Right lung (tissue), 5 donors: ENCODE measurements around the gene PHLPP1. TPM values are rescaled to one million over a fixed set of nuclear protein-coding genes. Genes with fewer than 3 reads are reported as not detected.

Source experiments
- DNase-seq, 2 donors: peaks; one replicate each; pipeline ENCODE4 v3.0.0-alpha.2; 2013
- polyA plus RNA-seq, 5 donors: library from polyadenylated mRNA; unstranded; fragments of 120-200 nt; gene quantifications; one replicate each; pipeline versions ENCODE4 v1.2.1 to v1.2.3, GENCODE V29; 2013; ENCODE audit warnings: inconsistent platforms in 1 of 5, low replicate concordance in 1 of 5; ENCODE audit not compliant: insufficient read length in 5 of 5, insufficient read depth in 1 of 5

PHLPP1 gene
- polyA plus RNA-seq, 5 donors = 6.5 to 10.0 (median 9.1) TPM

- DNase-seq = no peak
Observed at GRCh38 chr18:62979900-62980299, 264.6 kb downstream of the PHLPP1 start.

- DNase-seq = no peak
Observed at GRCh38 chr18:62981566-62981965, 266.2 kb downstream of the PHLPP1 start.

GRCh38 chr18:62982600-62983251 lies 267.4 kb downstream of the PHLPP1 start:
- peak; percentile 39 to 61 for DNase-seq

GRCh38 chr18:62984656-62985315 lies 269.4 kb downstream of the PHLPP1 start:
- no peak for DNase-seq

GRCh38 chr18:62986490-62986889 lies 271.1 kb downstream of the PHLPP1 start:
- DNase-seq = no peak

- no peak for DNase-seq
Observed at GRCh38 chr18:62987055-62987830, 271.9 kb downstream of the PHLPP1 start.

- no peak for DNase-seq
Observed at GRCh38 chr18:62987859-62988258, 272.5 kb downstream of the PHLPP1 start.

GRCh38 chr18:62988471-62988870 lies 273.1 kb downstream of the PHLPP1 start:
- no peak for DNase-seq

GRCh38 chr18:62989195-62989594 lies 273.9 kb downstream of the PHLPP1 start:
- DNase-seq = no peak

- DNase-seq = no peak
Observed at GRCh38 chr18:62990653-62991052, 275.3 kb downstream of the PHLPP1 start.

- no peak for DNase-seq
Observed at GRCh38 chr18:62991389-62991788, 276.0 kb downstream of the PHLPP1 start.

GRCh38 chr18:62991959-62992358 lies 276.6 kb downstream of the PHLPP1 start:
- no peak for DNase-seq

GRCh38 chr18:62992877-62993365 lies 277.6 kb downstream of the PHLPP1 start:
- DNase-seq = no peak

GRCh38 chr18:62996566-62996965 lies 281.2 kb downstream of the PHLPP1 start:
- no peak for DNase-seq

GRCh38 chr18:62997076-62997475 lies 281.7 kb downstream of the PHLPP1 start:
- DNase-seq = no peak

GRCh38 chr18:62998443-62998842 lies 283.1 kb downstream of the PHLPP1 start:
- no peak for DNase-seq

GRCh38 chr18:62999392-62999791 lies 284.1 kb downstream of the PHLPP1 start:
- no peak for DNase-seq

- DNase-seq = no peak
Observed at GRCh38 chr18:62999921-63000320, 284.6 kb downstream of the PHLPP1 start.

- DNase-seq = no peak
Observed at GRCh38 chr18:63000839-63001238, 285.5 kb downstream of the PHLPP1 start.

- DNase-seq = no peak
Observed at GRCh38 chr18:63001861-63002260, 286.5 kb downstream of the PHLPP1 start.

- no peak for DNase-seq
Observed at GRCh38 chr18:63002305-63002704, 287.0 kb downstream of the PHLPP1 start.

- DNase-seq = no peak
Observed at GRCh38 chr18:63002803-63003445, 287.6 kb downstream of the PHLPP1 start.
